Measurements from ENCODE around the gene CCDC192.

CCDC192 gene

GRCh38 chr5:127718181-127718580 is 15.0 kb downstream of the CCDC192 start:
- Histone ChIP-seq H3K9me2 (replicated peaks; ENCODE audit: control insufficient read depth, low read length) (no peaks in the 10 kb centered on the region), H3K36me3 (ENCODE audit: control insufficient read depth, low read length) (no peaks in the 10 kb centered on the region), H3F3A (ENCODE audit: control insufficient read depth, insufficient read depth) (no peaks in the 10 kb centered on the region), H3K27me3 (ENCODE audit: control insufficient read depth, low read length) (no peaks in the 10 kb centered on the region), H4K20me1 (ENCODE audit: control insufficient read depth, insufficient read depth, low read depth, low read length) (no peaks in the 10 kb centered on the region), H3K79me2 (ENCODE audit: control insufficient read depth, low read length) (no peaks in the 10 kb centered on the region), H3K4me3 (ENCODE audit: low read length) (no peak overlapping the region), H3K4me2 (ENCODE audit: low read length) (no peak overlapping the region), H3K9me3 (ENCODE audit: control insufficient read depth, insufficient read depth, low read length) (peaks cover 5% of the 10 kb centered on the region; the same call in 1 of the 2 replicates), H3K4me1 (ENCODE audit: control insufficient read depth, low read length) (no peaks in the 10 kb centered on the region), H3K27ac (ENCODE audit: low read depth, low read length) (no peak overlapping the region)
- TF ChIP-seq EZH2phosphoT487 (IDR thresholded peaks at IDR 0.05; ENCODE audit: borderline replicate concordance, low read length) = no peak
- no peak for TF ChIP-seq CTCF (IDR thresholded peaks at IDR 0.05; ENCODE audit: low read depth, low read length, poor library complexity, severe bottlenecking)

GRCh38 chr5:127723571-127723970 is 20.4 kb downstream of the CCDC192 start:
- H3K4me3 ChIP-seq (ENCODE audit: low read length) = no peak overlapping the region
- H3F3A ChIP-seq (ENCODE audit: control insufficient read depth, insufficient read depth) = no peaks in the 10 kb centered on the region
- no peak overlapping the region for H3K27ac ChIP-seq (ENCODE audit: low read depth, low read length)
- H4K20me1 ChIP-seq (ENCODE audit: control insufficient read depth, insufficient read depth, low read depth, low read length) = no peaks in the 10 kb centered on the region
- no peaks in the 10 kb centered on the region for H3K36me3 ChIP-seq (ENCODE audit: control insufficient read depth, low read length)
- no peaks in the 10 kb centered on the region for H3K4me1 ChIP-seq (ENCODE audit: control insufficient read depth, low read length)
- no peak overlapping the region for H3K4me2 ChIP-seq (ENCODE audit: low read length)
- no peaks in the 10 kb centered on the region for H3K79me2 ChIP-seq (ENCODE audit: control insufficient read depth, low read length)
- H3K9me2 ChIP-seq (replicated peaks; ENCODE audit: control insufficient read depth, low read length) = no peaks in the 10 kb centered on the region
- no peaks in the 10 kb centered on the region for H3K27me3 ChIP-seq (ENCODE audit: control insufficient read depth, low read length)
- no peak for TF ChIP-seq CTCF (IDR thresholded peaks at IDR 0.05; ENCODE audit: low read depth, low read length, poor library complexity, severe bottlenecking)
- TF ChIP-seq EZH2phosphoT487 (IDR thresholded peaks at IDR 0.05; ENCODE audit: borderline replicate concordance, low read length) = no peak
- peaks cover 5% of the 10 kb centered on the region; the same call in 1 of the 2 replicates for H3K9me3 ChIP-seq (ENCODE audit: control insufficient read depth, insufficient read depth, low read length)

- no peaks in the 10 kb centered on the region for H3K27me3 ChIP-seq (ENCODE audit: control insufficient read depth, low read length)
- H3K4me1 ChIP-seq (ENCODE audit: control insufficient read depth, low read length) = no peaks in the 10 kb centered on the region
- H3F3A ChIP-seq (ENCODE audit: control insufficient read depth, insufficient read depth) = no peaks in the 10 kb centered on the region
- H3K79me2 ChIP-seq (ENCODE audit: control insufficient read depth, low read length) = no peaks in the 10 kb centered on the region
- TF ChIP-seq CTCF (IDR thresholded peaks at IDR 0.05; ENCODE audit: low read depth, low read length, poor library complexity, severe bottlenecking) (no peak), EZH2phosphoT487 (IDR thresholded peaks at IDR 0.05; ENCODE audit: borderline replicate concordance, low read length) (no peak)
- no peaks in the 10 kb centered on the region for H3K9me2 ChIP-seq (replicated peaks; ENCODE audit: control insufficient read depth, low read length)
- H3K27ac ChIP-seq (ENCODE audit: low read depth, low read length) = no peak overlapping the region
- H4K20me1 ChIP-seq (ENCODE audit: control insufficient read depth, insufficient read depth, low read depth, low read length) = no peaks in the 10 kb centered on the region
- no peak overlapping the region for H3K4me2 ChIP-seq (ENCODE audit: low read length)
- no peaks in the 10 kb centered on the region for H3K36me3 ChIP-seq (ENCODE audit: control insufficient read depth, low read length)
- H3K9me3 ChIP-seq (ENCODE audit: control insufficient read depth, insufficient read depth, low read length) = peaks cover under 1% of the 10 kb centered on the region; the same call in 1 of the 2 replicates
- no peak overlapping the region for H3K4me3 ChIP-seq (ENCODE audit: low read length)
These were observed 22.5 kb downstream of the CCDC192 start for GRCh38 chr5:127725673-127726072.
